Gastrocnemius medialis (tissue), 4 donors: Measurements from ENCODE around the gene ZNF562.

Experiments used
- POLR2A ChIP-seq, 2 donors: fragments of 450-650 bp; IDR thresholded peaks; one replicate each; pipeline ENCODE4 v1.6.1; 2017; ENCODE audit warnings: antibody characterized with exemption in 2 of 2, mild to moderate bottlenecking in 2 of 2, moderate library complexity in 2 of 2
- TF ChIP-seq, protein P1 (sequence below), 5 experiments: fragments of 450-650 bp in 3 of 5; fragments of 200-600 bp in 2 of 5; sonication (generic) in 2 of 5; IDR thresholded peaks in 4 of 5; conservative IDR thresholded peaks in 1 of 5; 1 replicate in 4 of 5; 2 replicates in 1 of 5; pipeline ENCODE4 v1.5.1; 2016 to 2019; ENCODE audit warnings: antibody characterized with exemption in 5 of 5, mild to moderate bottlenecking in 3 of 5, moderate library complexity in 3 of 5

DNA sequence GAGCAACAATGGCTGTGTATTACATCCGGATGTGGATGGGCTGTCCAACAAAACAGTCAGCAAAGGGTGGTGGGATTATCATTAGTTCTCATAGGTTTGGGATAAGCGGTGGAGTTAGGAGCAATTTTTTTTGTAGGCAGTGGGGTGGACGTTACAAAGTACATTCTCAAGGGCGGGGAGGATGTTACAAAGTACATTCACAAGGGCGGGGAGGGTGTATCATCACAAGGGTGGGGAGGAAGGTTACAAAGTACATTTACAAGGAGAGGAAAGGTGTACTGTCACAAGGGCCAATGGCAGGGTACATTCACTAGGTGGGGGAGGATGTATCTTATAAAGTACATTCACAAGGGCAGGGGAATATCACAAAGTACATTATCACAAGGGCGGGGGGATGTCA, 33.1 kb downstream of the ZNF562 start:
- TF ChIP-seq, protein P1, sequence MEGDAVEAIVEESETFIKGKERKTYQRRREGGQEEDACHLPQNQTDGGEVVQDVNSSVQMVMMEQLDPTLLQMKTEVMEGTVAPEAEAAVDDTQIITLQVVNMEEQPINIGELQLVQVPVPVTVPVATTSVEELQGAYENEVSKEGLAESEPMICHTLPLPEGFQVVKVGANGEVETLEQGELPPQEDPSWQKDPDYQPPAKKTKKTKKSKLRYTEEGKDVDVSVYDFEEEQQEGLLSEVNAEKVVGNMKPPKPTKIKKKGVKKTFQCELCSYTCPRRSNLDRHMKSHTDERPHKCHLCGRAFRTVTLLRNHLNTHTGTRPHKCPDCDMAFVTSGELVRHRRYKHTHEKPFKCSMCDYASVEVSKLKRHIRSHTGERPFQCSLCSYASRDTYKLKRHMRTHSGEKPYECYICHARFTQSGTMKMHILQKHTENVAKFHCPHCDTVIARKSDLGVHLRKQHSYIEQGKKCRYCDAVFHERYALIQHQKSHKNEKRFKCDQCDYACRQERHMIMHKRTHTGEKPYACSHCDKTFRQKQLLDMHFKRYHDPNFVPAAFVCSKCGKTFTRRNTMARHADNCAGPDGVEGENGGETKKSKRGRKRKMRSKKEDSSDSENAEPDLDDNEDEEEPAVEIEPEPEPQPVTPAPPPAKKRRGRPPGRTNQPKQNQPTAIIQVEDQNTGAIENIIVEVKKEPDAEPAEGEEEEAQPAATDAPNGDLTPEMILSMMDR (IDR thresholded peaks at IDR 0.05 in 4 of 5, conservative IDR thresholded peaks at IDR 0.05 in 1 of 5) = no peak
- TF ChIP-seq POLR2A (IDR thresholded peaks at IDR 0.05) = no peak
